Raji (cell line): Measurements from ENCODE around the gene TENT5C.

Source experiments
- POLR2A ChIP-seq: IDR thresholded peaks from 2 replicates; pipeline ENCODE4 v1.6.1; 2011; ENCODE audit warnings: low read depth, low read length, control low read depth; ENCODE audit not compliant: insufficient read depth

The TENT5C gene

DNA sequence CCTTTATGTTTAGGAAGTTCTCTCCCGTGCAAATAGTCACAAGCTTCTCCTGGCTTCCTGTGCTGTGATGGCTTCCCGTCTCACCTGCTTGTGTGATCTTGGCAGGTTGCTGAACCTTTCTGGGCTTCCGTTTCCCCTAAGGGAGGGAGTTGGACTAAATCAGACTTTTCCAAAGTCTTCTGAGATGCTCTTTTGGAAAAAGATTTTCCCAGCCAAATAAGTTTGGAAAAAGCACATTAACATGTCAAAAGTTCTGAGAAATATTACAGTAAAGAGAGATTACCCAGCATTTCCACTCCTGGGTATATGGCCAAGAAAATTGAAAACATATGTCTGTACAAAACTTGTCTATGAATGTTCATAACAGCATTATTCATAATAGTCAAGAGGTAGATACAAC lies 36.0 kb upstream of the TENT5C start:
- no peak for TF ChIP-seq POLR2A

- TF ChIP-seq POLR2A: no peak
These were observed 34.8 kb upstream of the TENT5C start for GRCh38 chr1:117570988-117571409.

GRCh38 chr1:117571496-117571895 lies 34.4 kb upstream of the TENT5C start:
- no peak for TF ChIP-seq POLR2A

GRCh38 chr1:117572546-117572945 lies 33.3 kb upstream of the TENT5C start:
- TF ChIP-seq POLR2A: no peak

GRCh38 chr1:117573386-117574023 lies 32.3 kb upstream of the TENT5C start:
- no peak for TF ChIP-seq POLR2A

DNA sequence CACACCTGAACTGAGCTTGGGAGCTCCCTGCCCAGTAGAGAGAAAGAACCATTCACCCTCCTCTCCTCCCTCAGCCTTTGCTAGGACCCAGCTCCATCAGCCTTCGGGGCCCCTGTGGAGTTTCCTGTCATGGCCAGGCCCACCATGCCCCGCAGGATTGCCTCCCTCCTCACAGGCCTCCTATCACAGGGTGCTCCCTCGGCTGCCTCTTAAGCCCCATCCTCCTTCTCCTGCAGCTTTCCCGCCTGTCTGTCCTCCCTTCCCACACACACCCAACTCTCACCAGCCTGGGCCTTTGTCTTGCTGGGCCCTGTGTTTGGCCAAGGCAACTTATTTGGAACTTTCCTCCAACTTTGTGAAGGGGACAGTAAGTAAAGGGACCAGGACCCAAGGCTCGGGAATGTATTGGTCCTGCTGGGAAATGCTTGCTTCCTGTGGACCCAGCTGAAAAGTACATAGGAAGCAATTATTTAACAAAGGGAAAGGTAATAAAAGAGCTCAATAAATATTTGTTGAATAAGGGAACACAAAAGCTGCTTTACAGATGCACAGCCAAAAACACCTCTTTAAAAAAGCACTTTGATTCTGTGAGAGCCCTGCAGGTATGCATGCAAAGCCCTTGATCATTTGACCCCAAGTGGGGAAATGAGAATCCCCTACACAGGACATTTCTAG lies 31.6 kb upstream of the TENT5C start:
- TF ChIP-seq POLR2A: no peak

DNA sequence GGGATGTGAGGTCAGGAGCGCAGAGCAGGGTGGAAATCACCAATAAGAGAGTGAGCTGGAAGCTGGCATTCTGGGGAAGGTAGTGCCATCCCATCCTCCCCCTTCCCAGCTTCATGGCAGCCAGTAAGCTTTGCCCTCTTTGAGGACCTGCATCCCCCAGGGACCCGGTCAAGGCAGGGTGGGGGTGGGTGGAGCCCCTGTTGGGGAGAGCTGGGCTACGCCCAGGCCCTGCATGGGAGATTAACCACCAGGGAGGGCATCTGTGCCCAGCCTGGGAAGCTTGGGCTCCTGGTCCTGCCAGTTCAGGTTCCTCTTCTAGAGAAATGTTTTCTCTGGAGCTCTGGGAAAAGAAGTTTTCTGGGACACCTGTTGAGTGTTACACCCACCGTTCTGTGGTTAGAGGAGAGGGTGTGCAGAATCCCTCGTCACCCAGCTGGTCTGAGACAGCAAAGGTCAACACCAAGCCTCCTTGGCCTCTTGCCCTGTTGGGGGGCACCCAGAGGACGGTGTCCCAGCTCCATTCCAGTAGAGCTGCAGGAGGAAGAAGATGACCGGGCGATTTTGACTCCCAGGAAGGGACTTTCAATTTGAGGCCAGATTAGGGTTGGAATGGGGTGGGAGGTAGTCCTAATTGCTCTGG lies 30.1 kb upstream of the TENT5C start:
- no peak for TF ChIP-seq POLR2A

DNA sequence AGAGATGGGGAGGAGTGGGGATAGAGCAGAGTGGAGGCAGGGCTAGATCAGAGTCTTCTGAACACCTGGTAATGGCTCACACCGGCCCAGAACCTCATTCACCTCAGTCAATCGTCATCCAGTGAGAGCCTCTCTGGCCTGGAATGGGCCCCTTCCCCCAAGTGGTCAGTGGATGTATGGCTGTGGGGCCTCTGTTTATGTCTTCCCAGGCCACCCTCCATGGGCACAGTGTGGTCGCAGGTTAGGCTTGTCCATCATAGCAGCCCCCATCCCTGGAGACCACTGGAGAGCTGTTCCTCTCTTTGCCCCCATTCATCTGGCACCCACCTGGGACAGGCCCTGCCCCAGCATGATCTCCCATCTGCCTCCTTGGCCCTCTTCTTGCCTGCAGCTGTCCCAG lies 29.6 kb upstream of the TENT5C start:
- TF ChIP-seq POLR2A: no peak

- no peak for TF ChIP-seq POLR2A
These were observed 28.5 kb upstream of the TENT5C start for GRCh38 chr1:117577191-117577885.

DNA sequence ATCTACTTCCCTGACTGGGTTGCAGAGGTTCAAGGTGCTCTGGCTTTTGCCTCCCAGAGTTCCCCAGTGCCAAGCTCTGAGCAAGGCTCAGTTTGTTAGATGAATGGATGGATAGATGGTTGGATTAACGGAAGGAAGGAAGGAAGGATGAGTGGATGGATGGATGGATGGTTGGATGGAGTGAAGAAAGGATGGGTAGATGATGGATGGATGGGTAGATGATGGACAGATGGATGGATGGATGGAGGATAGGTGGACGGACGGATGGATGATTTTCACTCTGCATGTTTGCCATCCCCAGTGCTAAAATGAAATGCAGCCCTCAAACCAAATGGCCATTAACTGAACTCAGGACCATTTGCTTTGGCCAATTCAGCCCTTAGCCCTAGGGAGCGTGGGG lies 27.4 kb upstream of the TENT5C start:
- TF ChIP-seq POLR2A: no peak

DNA sequence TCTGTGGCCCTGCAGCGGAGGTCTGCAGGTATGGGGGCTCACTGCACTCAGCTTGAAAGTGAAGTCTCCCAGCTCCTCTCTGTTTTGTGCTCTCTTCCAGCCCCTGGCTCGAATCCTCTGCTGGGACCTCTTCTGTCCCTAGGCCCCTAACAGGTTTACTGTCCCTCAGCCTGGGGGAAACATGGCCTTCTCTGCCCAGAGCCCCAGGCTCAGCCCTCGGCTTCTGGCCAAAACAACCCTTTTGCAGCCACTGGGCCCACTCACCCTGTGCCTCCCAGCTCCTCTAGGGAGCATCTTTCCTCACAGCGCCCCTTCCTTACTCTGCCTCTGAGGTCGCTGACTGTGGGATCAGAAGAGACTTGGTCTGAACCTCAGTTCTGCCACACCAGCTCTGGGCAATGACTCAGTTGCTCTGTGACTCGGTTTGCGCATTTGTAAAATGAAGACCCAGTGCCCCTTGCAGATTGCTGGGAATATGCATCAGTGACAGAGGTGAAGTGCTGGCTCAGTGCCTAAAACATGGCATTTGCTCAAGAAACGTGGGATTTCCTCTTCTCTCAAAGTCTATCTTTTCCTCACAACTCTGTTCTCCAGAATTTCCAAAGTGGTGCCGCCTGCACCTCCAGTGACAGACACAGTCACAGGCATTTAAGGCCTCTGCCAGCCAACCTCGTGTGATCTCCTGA lies 26.5 kb upstream of the TENT5C start:
- no peak for TF ChIP-seq POLR2A

GRCh38 chr1:117580436-117580835 lies 25.4 kb upstream of the TENT5C start:
- TF ChIP-seq POLR2A: no peak

GRCh38 chr1:117580882-117581281 lies 25.0 kb upstream of the TENT5C start:
- TF ChIP-seq POLR2A: no peak

- no peak for TF ChIP-seq POLR2A
These were observed 24.4 kb upstream of the TENT5C start for GRCh38 chr1:117581391-117581943.

GRCh38 chr1:117582451-117582850 lies 23.4 kb upstream of the TENT5C start:
- TF ChIP-seq POLR2A: no peak
